UCSD-AML1 (cell line): ENCODE measurements around the gene PGPEP1.
A peak's percentile ranks its signal among the peaks of the same experiment; 100 is the strongest.

Experiments
- DNase-seq: peaks from one replicate; lab custom pipeline; 2025; ENCODE audit not compliant: unreplicated experiment; lab: John Stamatoyannopoulos, UW

Gene PGPEP1

GRCh38 chr19:18417250-18418028 lies 77.0 kb downstream of the PGPEP1 start:
- DNase-seq, result peak; percentile 95

DNA sequence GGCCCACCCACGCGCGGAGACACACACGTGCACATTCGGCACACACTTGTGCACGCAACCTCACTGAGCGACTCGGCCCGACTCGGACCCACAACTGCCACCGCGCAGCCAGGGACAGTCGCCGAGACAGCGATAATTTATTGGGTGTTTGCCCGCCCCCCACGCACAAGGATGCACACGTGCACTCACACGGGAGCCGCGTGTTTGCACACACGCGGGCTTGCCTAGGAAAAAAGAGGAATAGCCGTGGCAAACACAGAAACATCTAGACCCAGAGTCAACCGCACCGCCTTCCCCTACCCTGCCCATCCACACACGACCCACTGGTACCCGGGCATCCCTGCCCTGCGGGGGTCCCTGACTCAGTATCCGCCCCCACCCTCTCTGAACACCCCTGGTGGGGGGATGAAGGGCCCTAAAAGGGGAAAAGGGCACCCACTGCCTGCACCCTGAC lies 77.7 kb downstream of the PGPEP1 start:
- no peak for DNase-seq

- DNase-seq, result peak; percentile 70
Observed at GRCh38 chr19:18418483-18419194, 78.2 kb downstream of the PGPEP1 start.

GRCh38 chr19:18419195-18419698 lies 78.8 kb downstream of the PGPEP1 start, which contains the start of gene SSBP4:
Gene SSBP4, plus strand, starts transcription at chr19:18419398. Its CDS starts 251 bp downstream, at chr19:18419649.
- DNase-seq, result peak; percentile 91
